Measurements from ENCODE around the gene PLA2G2F.

DNA sequence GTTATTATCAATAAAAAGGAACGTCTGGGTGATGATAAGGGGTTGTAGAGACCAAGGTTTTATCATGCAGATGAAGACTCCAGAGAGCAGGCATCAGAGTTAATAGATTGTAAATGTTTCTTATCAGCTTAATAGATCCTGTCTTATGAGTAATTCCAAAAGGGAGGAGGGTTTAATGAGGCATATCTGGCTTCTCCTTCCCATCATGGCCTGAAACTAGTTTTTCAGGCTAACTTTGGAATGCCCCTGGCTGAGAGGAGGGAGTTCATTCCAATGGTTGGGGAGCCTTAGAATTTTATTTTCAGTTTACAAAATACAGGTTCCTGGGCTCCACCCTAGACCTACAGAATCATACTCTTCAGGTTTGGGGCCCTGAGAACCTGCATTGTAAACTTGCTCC is 33.3 kb upstream of the PLA2G2F start:
- TF ChIP-seq SRF (IDR thresholded peaks at IDR 0.05; ENCODE audit: low read depth, low read length) (no peak), TEAD4 (IDR thresholded peaks at IDR 0.05; ENCODE audit: low read depth, low read length) (no peak), CBX8 (IDR thresholded peaks at IDR 0.05; ENCODE audit: borderline replicate concordance, low read depth, low read length) (no peak), CEBPB (IDR thresholded peaks at IDR 0.05; ENCODE audit: low read depth, low read length) (no peak), CHD2 (IDR thresholded peaks at IDR 0.05; ENCODE audit: low read length) (no peak), POLR2AphosphoS5 (IDR thresholded peaks at IDR 0.05; ENCODE audit: low read depth, low read length) (no peak)
- TF ChIP-seq, protein P1, sequence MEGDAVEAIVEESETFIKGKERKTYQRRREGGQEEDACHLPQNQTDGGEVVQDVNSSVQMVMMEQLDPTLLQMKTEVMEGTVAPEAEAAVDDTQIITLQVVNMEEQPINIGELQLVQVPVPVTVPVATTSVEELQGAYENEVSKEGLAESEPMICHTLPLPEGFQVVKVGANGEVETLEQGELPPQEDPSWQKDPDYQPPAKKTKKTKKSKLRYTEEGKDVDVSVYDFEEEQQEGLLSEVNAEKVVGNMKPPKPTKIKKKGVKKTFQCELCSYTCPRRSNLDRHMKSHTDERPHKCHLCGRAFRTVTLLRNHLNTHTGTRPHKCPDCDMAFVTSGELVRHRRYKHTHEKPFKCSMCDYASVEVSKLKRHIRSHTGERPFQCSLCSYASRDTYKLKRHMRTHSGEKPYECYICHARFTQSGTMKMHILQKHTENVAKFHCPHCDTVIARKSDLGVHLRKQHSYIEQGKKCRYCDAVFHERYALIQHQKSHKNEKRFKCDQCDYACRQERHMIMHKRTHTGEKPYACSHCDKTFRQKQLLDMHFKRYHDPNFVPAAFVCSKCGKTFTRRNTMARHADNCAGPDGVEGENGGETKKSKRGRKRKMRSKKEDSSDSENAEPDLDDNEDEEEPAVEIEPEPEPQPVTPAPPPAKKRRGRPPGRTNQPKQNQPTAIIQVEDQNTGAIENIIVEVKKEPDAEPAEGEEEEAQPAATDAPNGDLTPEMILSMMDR (IDR thresholded peaks at IDR 0.05; ENCODE audit: control extremely low read depth in 1 of 3, insufficient read depth in 1 of 3, low read depth in 1 of 3, low read length in 3 of 3), result no peak
- TF ChIP-seq, protein P2, sequence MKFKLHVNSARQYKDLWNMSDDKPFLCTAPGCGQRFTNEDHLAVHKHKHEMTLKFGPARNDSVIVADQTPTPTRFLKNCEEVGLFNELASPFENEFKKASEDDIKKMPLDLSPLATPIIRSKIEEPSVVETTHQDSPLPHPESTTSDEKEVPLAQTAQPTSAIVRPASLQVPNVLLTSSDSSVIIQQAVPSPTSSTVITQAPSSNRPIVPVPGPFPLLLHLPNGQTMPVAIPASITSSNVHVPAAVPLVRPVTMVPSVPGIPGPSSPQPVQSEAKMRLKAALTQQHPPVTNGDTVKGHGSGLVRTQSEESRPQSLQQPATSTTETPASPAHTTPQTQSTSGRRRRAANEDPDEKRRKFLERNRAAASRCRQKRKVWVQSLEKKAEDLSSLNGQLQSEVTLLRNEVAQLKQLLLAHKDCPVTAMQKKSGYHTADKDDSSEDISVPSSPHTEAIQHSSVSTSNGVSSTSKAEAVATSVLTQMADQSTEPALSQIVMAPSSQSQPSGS (IDR thresholded peaks at IDR 0.05; ENCODE audit: low read length), result no peak
